SK-MEL-5 (cell line): ENCODE results near the gene TMEM245. TPM values are rescaled to one million over a fixed set of nuclear protein-coding genes. Genes with fewer than 3 reads are reported as not detected.
"Not testable (repeated sequence)": the region's sequence is repeated elsewhere in the genome, so short reads cannot be mapped to it uniquely, and the experiment has no call there.

Experiments
- DNase-seq: peaks from one replicate; pipeline ENCODE4 v3.0.0-alpha.2; 2016; ENCODE audit warnings: low read depth, low spot score
- in situ Hi-C: cut with HindIII; loops from 2 replicates; pipeline ENCODE4 v1.10.0; 2016; ENCODE audit warnings: low sequenced_read_pairs, high pct_unique_total_duplicates, low pct_unique_long_range_greater_than_20kb
- small RNA-seq, 2 experiments: library from RNA; depleted of rRNA; stranded (forward); fragments of <200 nt; gene quantifications; one replicate each; pipeline ENCODE3, GENCODE V24; 2014
- total RNA-seq: library from RNA; depleted of rRNA; stranded (reverse); fragments of >200 nt; shearing (Covaris generic); gene quantifications from 2 replicates; pipeline ENCODE4 v1.2.3, GENCODE V29; 2014; rRNA removed

The TMEM245 gene
- total RNA-seq, 1 experiment from 2014 or later: 52.3 TPM

GRCh38 chr9:108997112-108997511, 122.6 kb downstream of the TMEM245 start:
- in situ Hi-C loops: no loop called here
- DNase-seq: no peak

- DNase-seq: no peak
- in situ Hi-C loops: no loop called here
These were observed 123.1 kb downstream of the TMEM245 start for GRCh38 chr9:108996643-108997042.

GRCh38 chr9:108994695-108995094, 125.1 kb downstream of the TMEM245 start:
- no peak for DNase-seq
- in situ Hi-C loops: no loop called here

- in situ Hi-C loops: no loop called here
- DNase-seq: no peak
These were observed 128.3 kb downstream of the TMEM245 start for GRCh38 chr9:108991479-108991878.

- in situ Hi-C loops: no loop called here
- DNase-seq: no peak
These were observed 135.9 kb downstream of the TMEM245 start for GRCh38 chr9:108983885-108984284.

- in situ Hi-C loops: no loop called here
These were observed 138.9 kb downstream of the TMEM245 start for GRCh38 chr9:108980893-108981292.

GRCh38 chr9:108978205-108978604, 141.5 kb downstream of the TMEM245 start:
- in situ Hi-C loops: no loop called here
- no peak for DNase-seq

More at GRCh38 chr9:108980893-108981292, 138.9 kb downstream of the TMEM245 start:
- DNase-seq: no peak

- in situ Hi-C loops: no loop called here
- no peak for DNase-seq
These were observed 145.9 kb downstream of the TMEM245 start for GRCh38 chr9:108973895-108974294.

- no peak for DNase-seq
- in situ Hi-C loops: no loop called here
These were observed 147.0 kb downstream of the TMEM245 start for GRCh38 chr9:108972626-108973209.

- in situ Hi-C loops: no loop called here
- no peak for DNase-seq
These were observed 147.6 kb downstream of the TMEM245 start for GRCh38 chr9:108972186-108972585.

GRCh38 chr9:108971392-108971791, 148.4 kb downstream of the TMEM245 start:
- DNase-seq, in situ Hi-C loops: not testable (repeated sequence)

- in situ Hi-C loops: no loop called here
- no peak for DNase-seq
These were observed 151.8 kb downstream of the TMEM245 start for GRCh38 chr9:108967916-108968315.

Small RNA genes within 50 kb of the gene (small RNA-seq; reads per million reads assigned to genes)
- gene MIR32 (0.02 to 1.1 reads per million in 2 experiments), gene RF00019 (0 reads per million in 2 experiments)

Other genes starting within 250 kb of the TMEM245 start
- gene ELP1, start 185.8 kb downstream of the TMEM245 start, total RNA-seq: 38.7 and 39.2 TPM in 2 replicates
- gene ABITRAM, start 185.5 kb downstream of the TMEM245 start, total RNA-seq: 11.8 and 14.1 TPM in 2 replicates
- gene CTNNAL1, start 106.4 kb downstream of the TMEM245 start, total RNA-seq: 58.8 and 61.6 TPM in 2 replicates
- 0.03 TPM in 2 replicates for gene FRRS1L, start 47.3 kb upstream of the TMEM245 start, total RNA-seq
- 0.55 and 0.85 TPM in 2 replicates for gene EPB41L4B, start 201.1 kb upstream of the TMEM245 start, total RNA-seq